Smooth muscle cell (in vitro differentiated cells): Measurements from ENCODE around the gene SBF2. TPM values are rescaled to one million over a fixed set of nuclear protein-coding genes. Genes with fewer than 3 reads are reported as not detected.
A peak's percentile ranks its signal among the peaks of the same experiment; 100 is the strongest.

Experiments
- DNase-seq: peaks from one replicate; lab custom pipeline; 2025; ENCODE audit not compliant: unreplicated experiment; lab: John Stamatoyannopoulos, UW
- H2AFZ ChIP-seq: fragments of 200-600 bp; sonication (generic); 2 replicates; pipeline ENCODE4 v1.6.0; 2016; ENCODE audit warnings: antibody characterized with exemption, low read depth, mild to moderate bottlenecking
- H3F3A ChIP-seq: fragments of 200-600 bp; sonication (generic); 2 replicates; pipeline ENCODE4 v1.6.0; 2017; ENCODE audit warnings: antibody characterized with exemption, low read depth
- H3K27ac ChIP-seq: fragments of 200-600 bp; sonication (generic); 2 replicates; pipeline ENCODE4 v1.5.1; 2016; ENCODE audit warnings: low read depth, mild to moderate bottlenecking
- H3K27me3 ChIP-seq: fragments of 200-600 bp; sonication (generic); 2 replicates; pipeline ENCODE4 v1.6.1; 2016; ENCODE audit warnings: low read depth, mild to moderate bottlenecking
- H3K36me3 ChIP-seq: fragments of 200-600 bp; sonication (generic); 2 replicates; pipeline ENCODE4 v1.5.1; 2016; ENCODE audit warnings: low read depth
- H3K4me1 ChIP-seq: fragments of 200-600 bp; sonication (generic); 2 replicates; pipeline ENCODE4 v1.5.1; 2016; ENCODE audit warnings: low read depth
- H3K4me2 ChIP-seq: fragments of 200-600 bp; sonication (generic); 2 replicates; pipeline ENCODE4 v1.6.0; 2016; ENCODE audit warnings: mild to moderate bottlenecking
- H3K4me3 ChIP-seq: fragments of 200-600 bp; sonication (generic); 2 replicates; pipeline ENCODE4 v1.5.1; 2016; ENCODE audit warnings: mild to moderate bottlenecking
- H3K79me2 ChIP-seq: fragments of 200-600 bp; sonication (generic); 2 replicates; pipeline ENCODE4 v1.6.0; 2016; ENCODE audit warnings: low read depth, mild to moderate bottlenecking
- H3K9ac ChIP-seq: fragments of 200-600 bp; sonication (generic); 2 replicates; pipeline ENCODE4 v1.6.0; 2016; ENCODE audit warnings: low read depth
- H3K9me3 ChIP-seq: fragments of 200-600 bp; sonication (generic); replicated peaks from 2 replicates; pipeline ENCODE4 v1.5.1; 2016; ENCODE audit warnings: low read depth
- H4K20me1 ChIP-seq: fragments of 200-600 bp; sonication (generic); 2 replicates; pipeline ENCODE4 v1.6.0; 2016; ENCODE audit warnings: low read depth
- WGBS: methylation state at CpG from one replicate; pipeline ENCODE4 v1.1.7; 2016; ENCODE audit warnings: low lambda C conversion rate; 5-methylcytosine and 5-hydroxymethylcytosine counted together
- polyA plus RNA-seq: library from polyadenylated mRNA; unstranded; fragments of >200 nt; fragmentation: Nextera tagmentation; extraction: Ambion mirVana; gene quantifications from 2 replicates; pipeline ENCODE4 v1.2.1, GENCODE V29; 2016
- total RNA-seq: library from RNA; depleted of rRNA; stranded (reverse); fragments of >200 nt; gene quantifications from 2 replicates; pipeline ENCODE4 v1.2.3, GENCODE V29; 2014
- TF ChIP-seq, protein P1 (sequence below): fragments of 200-600 bp; sonication (generic); IDR thresholded peaks from 2 replicates; pipeline ENCODE4 v1.5.1; 2017; ENCODE audit warnings: borderline replicate concordance, mild to moderate bottlenecking, antibody characterized with exemption; ENCODE audit not compliant: insufficient read depth, poor library complexity, severe bottlenecking

SBF2 gene
- total and polyA plus RNA-seq, 2 experiments from 2014 or later: 19.0 to 80.7 TPM

DNA sequence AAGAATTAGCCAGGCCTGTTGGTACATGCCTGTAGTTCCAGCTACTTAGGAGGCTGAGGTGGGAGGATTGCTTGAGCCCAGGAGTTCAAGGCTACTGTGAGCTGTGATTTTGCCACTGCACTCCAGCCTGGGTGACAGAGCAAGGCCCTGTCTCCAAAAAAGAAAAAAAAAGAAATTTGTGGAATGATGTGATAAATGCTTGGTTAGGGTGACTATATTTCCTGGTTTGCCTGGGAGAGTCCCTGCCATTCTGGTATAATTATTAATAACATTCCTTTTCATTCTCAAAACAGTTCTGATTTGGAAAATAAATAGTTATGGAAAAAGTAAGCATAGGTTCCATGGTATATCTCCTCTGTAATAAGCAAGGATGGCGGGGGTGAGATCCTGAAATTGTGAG, 555.3 kb downstream of the SBF2 start:
- Histone ChIP-seq H3K4me3 (no peak overlapping the region), H3K9ac (no peak overlapping the region), H3K9me3 (no peaks in the 10 kb centered on the region), H3K4me1 (peaks cover 6% of the 10 kb centered on the region), H3K36me3 (peaks cover 20% of the 10 kb centered on the region), H2AFZ (no peak overlapping the region), H3K27me3 (no peaks in the 10 kb centered on the region), H3K27ac (peak overlapping the region; percentile 90), H3K79me2 (no peaks in the 10 kb centered on the region), H3K4me2 (no peak overlapping the region), H4K20me1 (no peaks in the 10 kb centered on the region), H3F3A (peaks cover 11% of the 10 kb centered on the region)
- TF ChIP-seq, protein P1, sequence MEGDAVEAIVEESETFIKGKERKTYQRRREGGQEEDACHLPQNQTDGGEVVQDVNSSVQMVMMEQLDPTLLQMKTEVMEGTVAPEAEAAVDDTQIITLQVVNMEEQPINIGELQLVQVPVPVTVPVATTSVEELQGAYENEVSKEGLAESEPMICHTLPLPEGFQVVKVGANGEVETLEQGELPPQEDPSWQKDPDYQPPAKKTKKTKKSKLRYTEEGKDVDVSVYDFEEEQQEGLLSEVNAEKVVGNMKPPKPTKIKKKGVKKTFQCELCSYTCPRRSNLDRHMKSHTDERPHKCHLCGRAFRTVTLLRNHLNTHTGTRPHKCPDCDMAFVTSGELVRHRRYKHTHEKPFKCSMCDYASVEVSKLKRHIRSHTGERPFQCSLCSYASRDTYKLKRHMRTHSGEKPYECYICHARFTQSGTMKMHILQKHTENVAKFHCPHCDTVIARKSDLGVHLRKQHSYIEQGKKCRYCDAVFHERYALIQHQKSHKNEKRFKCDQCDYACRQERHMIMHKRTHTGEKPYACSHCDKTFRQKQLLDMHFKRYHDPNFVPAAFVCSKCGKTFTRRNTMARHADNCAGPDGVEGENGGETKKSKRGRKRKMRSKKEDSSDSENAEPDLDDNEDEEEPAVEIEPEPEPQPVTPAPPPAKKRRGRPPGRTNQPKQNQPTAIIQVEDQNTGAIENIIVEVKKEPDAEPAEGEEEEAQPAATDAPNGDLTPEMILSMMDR: no peak
- WGBS: 100% methylated on average over 1 of the region's 1 CpG
- DNase-seq: no peak

DNA sequence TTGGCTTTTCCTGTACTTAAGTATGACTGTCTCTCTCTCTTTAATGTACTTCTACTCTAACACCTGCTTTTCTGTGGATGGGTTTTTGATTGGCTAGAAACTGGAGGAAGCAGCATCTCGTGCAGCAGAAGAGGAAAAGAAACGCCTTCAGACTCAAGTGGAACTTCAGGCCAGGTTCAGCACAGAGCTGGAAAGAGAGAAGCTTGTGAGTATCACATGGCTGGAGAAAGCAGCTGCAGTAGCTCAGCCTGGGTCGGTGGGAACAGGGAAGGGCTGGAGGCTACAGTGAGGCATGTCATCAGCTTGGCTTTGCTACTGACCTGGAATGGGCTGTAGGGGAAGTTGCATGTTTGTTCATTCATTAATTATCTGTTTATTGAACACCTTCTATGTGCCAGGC, 555.9 kb downstream of the SBF2 start:
- H3K4me1 ChIP-seq: peaks cover 6% of the 10 kb centered on the region
- peaks cover 11% of the 10 kb centered on the region for H3F3A ChIP-seq
- no peak overlapping the region for H3K4me2 ChIP-seq
- TF ChIP-seq, protein P1: no peak
- no peak overlapping the region for H3K9ac ChIP-seq
- no peak overlapping the region for H3K27ac ChIP-seq
- no peaks in the 10 kb centered on the region for H3K9me3 ChIP-seq
- no peaks in the 10 kb centered on the region for H3K27me3 ChIP-seq
- WGBS: 86% methylated on average over 3 of the region's 3 CpGs
- H3K79me2 ChIP-seq: no peaks in the 10 kb centered on the region
- H3K36me3 ChIP-seq: peaks cover 24% of the 10 kb centered on the region
- no peak overlapping the region for H3K4me3 ChIP-seq
- H4K20me1 ChIP-seq: no peaks in the 10 kb centered on the region
- DNase-seq: no peak
- H2AFZ ChIP-seq: no peak overlapping the region

DNA sequence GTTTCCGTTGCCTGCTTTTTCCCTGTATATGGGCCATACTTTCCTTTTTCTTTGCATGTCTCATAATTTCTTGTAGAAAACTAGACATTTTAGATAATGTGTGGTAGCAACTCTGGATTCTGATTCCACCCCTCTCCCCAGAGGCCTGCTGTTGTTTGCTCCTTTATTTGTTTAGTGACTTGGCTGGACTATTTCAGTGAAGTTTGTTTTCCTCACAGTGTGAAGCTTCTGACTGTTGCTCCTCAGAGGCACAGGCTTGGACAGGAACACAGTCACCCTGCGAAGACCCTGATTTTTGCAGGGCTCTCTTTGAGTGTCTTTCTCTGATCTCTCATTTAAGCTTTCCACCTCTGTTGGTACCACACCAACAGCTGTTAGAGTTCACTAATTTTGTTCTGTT, 557.7 kb downstream of the SBF2 start:
- DNase-seq: no peak
- peaks cover 11% of the 10 kb centered on the region for H3F3A ChIP-seq
- H2AFZ ChIP-seq: no peak overlapping the region
- TF ChIP-seq, protein P1: no peak
- peaks cover 24% of the 10 kb centered on the region for H3K36me3 ChIP-seq
- no peaks in the 10 kb centered on the region for H3K27me3 ChIP-seq
- H3K9me3 ChIP-seq: no peaks in the 10 kb centered on the region
- H4K20me1 ChIP-seq: no peaks in the 10 kb centered on the region
- no peak overlapping the region for H3K4me3 ChIP-seq
- WGBS: 98% methylated on average over 2 of the region's 2 CpGs
- H3K79me2 ChIP-seq: no peaks in the 10 kb centered on the region
- H3K27ac ChIP-seq: no peak overlapping the region
- no peak overlapping the region for H3K4me2 ChIP-seq
- H3K9ac ChIP-seq: no peak overlapping the region
- H3K4me1 ChIP-seq: peaks cover 6% of the 10 kb centered on the region

DNA sequence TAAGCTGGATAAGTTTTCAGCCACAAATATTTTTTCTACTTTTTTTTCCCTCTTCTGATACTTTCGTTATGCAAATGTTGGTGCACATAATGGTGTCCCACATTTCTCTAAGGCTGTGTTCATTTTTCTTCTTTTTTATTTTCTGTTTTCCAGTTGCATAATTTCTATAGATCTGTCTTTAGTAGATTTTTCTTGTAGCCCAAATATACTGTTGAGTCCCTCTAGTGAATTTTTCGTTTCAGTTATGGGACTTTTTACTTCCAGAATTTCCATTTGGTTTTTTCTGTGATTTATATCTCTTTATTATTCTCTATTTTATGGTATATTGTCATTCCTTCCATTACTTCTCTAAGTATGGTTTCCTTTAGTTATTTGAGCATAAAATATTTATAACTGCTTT, 558.1 kb downstream of the SBF2 start:
- no peaks in the 10 kb centered on the region for H3K9me3 ChIP-seq
- H3K4me3 ChIP-seq: no peak overlapping the region
- H3K4me1 ChIP-seq: peaks cover 6% of the 10 kb centered on the region
- H3K36me3 ChIP-seq: peaks cover 24% of the 10 kb centered on the region
- peaks cover 11% of the 10 kb centered on the region for H3F3A ChIP-seq
- DNase-seq: no peak
- H3K79me2 ChIP-seq: no peaks in the 10 kb centered on the region
- H2AFZ ChIP-seq: no peak overlapping the region
- TF ChIP-seq, protein P1: no peak
- no peaks in the 10 kb centered on the region for H4K20me1 ChIP-seq
- no peak overlapping the region for H3K9ac ChIP-seq
- no peaks in the 10 kb centered on the region for H3K27me3 ChIP-seq
- H3K4me2 ChIP-seq: no peak overlapping the region
- 98% methylated on average over 2 of the region's 2 CpGs for WGBS
- H3K27ac ChIP-seq: no peak overlapping the region
